Nephron progenitor cell (in vitro differentiated cells): Measurements from ENCODE around the gene GPR37L1.

Experiments
- DNase-seq: peaks from one replicate; pipeline ENCODE4 v3.0.0; 2021
- H3K27ac Mint-ChIP-seq: 2 replicates; pipeline ENCODE4 v1.8.0; 2021; ENCODE audit warnings: mild to moderate bottlenecking, moderate library complexity, mixed read lengths
- H3K27me3 Mint-ChIP-seq: 2 replicates; pipeline ENCODE4 v1.8.0; 2021; ENCODE audit warnings: mild to moderate bottlenecking, low read depth, mixed read lengths; ENCODE audit not compliant: poor library complexity
- H3K36me3 Mint-ChIP-seq: 2 replicates; pipeline ENCODE4 v1.8.0; 2021; ENCODE audit warnings: low read depth, mixed read lengths
- H3K4me1 Mint-ChIP-seq: 2 replicates; pipeline ENCODE4 v1.8.0; 2021; ENCODE audit warnings: mixed read lengths
- H3K4me3 Mint-ChIP-seq: 2 replicates; pipeline ENCODE4 v1.8.0; 2021; ENCODE audit warnings: mild to moderate bottlenecking, moderate library complexity, mixed read lengths
- H3K9me3 Mint-ChIP-seq: 2 replicates; pipeline ENCODE4 v1.8.0; 2021; ENCODE audit warnings: mild to moderate bottlenecking, moderate library complexity, mixed read lengths
- CTCF ChIP-seq: fragments of 200-600 bp; sonication (generic); IDR thresholded peaks from 2 replicates; pipeline ENCODE4 v1.5.0; 2021; ENCODE audit warnings: antibody characterized with exemption

GPR37L1 gene

GRCh38 chr1:202181586-202181985 lies 58.9 kb downstream of the GPR37L1 start:
- no peak for DNase-seq
- TF ChIP-seq CTCF = no peak
- Mint-ChIP-seq H3K27me3 (peaks cover 10% of the 10 kb centered on the region), H3K9me3 (no peaks in the 10 kb centered on the region), H3K36me3 (no peaks in the 10 kb centered on the region), H3K4me1 (peaks cover 32% of the 10 kb centered on the region), H3K27ac (no peak overlapping the region), H3K4me3 (no peak overlapping the region)

GRCh38 chr1:202182040-202182877 lies 59.5 kb downstream of the GPR37L1 start:
- DNase-seq = no peak
- H3K4me1 Mint-ChIP-seq = peaks cover 37% of the 10 kb centered on the region
- no peak overlapping the region for H3K4me3 Mint-ChIP-seq
- peaks cover 10% of the 10 kb centered on the region for H3K27me3 Mint-ChIP-seq
- H3K27ac Mint-ChIP-seq = no peak overlapping the region
- no peak for TF ChIP-seq CTCF
- H3K9me3 Mint-ChIP-seq = no peaks in the 10 kb centered on the region
- no peaks in the 10 kb centered on the region for H3K36me3 Mint-ChIP-seq
